COLO829 (cell line): ENCODE measurements around the gene E2F1.
A peak's percentile ranks its signal among the peaks of the same experiment; 100 is the strongest.

Source experiments
- DNase-seq: peaks from one replicate; pipeline ENCODE4 v3.0.0; 2012; ENCODE audit warnings: low spot score

E2F1 gene

GRCh38 chr20:33671573-33672288, 14.5 kb downstream of the E2F1 start:
- no peak for DNase-seq

DNA sequence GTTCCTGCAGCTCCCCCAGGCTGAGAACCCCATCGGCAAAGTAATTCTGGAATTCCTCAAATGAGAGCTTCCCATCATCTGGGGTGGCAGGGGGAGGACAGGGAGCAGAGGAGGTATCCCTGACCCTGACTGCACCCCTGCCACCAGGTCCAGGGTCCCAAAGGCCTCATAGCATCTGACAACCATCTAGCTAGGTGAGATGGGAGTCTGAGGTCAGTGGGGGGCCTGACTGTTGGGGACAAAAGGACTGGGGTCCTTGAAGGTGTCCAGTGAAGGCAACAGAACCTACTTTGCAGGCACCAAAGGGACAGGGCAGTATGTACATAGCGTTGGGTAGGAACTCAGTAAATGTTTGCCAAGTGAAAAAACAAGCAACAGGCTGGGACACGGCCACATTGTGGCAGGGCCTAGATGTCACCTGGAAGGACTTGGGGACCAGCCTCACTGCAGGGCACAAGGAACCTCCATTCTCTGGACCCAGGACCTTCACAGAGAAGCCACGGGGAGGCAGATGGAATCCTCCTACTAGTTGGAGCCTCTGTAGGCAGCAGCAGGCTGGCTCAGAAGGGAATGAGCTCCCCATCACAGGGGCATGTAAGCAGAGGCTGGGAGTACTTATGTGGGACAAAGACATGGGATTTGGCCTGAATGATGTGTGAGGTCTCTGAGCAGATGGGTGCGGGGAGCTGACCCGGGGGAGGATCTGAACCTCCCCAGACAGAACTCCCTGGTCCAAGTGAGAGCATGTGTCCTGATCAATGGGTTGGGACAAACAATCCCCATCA, 15.3 kb downstream of the E2F1 start:
- DNase-seq: no peak

DNA sequence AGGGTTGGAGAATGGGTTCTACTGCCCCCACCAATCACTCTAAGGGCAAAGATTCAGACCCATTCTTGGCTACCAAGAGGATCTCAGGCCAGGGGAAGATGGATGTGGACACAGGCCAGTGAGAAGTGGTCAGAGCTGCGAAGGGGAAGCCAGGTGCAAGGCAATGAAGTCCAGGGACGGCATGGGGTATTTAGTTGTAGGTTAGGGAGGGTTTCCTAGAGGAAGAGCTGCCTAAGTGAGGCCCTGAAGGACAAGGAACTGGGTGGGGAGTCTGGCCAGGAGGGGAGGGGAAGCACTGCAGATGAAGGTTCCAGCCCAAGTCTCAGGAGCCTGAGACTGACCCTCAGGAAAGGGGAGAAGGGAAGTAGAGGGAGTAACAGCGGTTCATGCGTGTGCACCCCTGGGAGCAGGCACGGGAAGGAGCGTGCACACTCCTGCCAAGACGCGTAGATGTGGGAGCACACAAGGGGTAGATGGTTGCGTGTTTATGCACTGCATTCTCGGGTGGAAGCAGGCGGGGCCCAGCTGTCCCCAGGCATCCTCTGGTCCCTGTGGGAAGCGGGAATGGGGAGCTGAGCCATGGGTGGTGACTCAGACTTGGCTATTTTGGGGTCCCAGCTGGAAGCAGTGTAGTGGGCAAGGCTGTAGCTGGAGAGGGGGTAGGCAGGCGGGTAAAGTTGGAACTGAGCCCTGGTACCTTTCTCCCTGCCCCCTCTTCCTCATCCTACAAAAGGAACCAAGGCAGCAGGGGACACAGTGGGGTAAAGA, 16.1 kb downstream of the E2F1 start:
- DNase-seq: no peak

GRCh38 chr20:33669224-33669623, 17.0 kb downstream of the E2F1 start:
- DNase-seq: no peak

GRCh38 chr20:33668466-33669155, 17.6 kb downstream of the E2F1 start:
- no peak for DNase-seq

- DNase-seq: peak; percentile 54
These were observed 18.3 kb downstream of the E2F1 start for GRCh38 chr20:33667676-33668465.

DNA sequence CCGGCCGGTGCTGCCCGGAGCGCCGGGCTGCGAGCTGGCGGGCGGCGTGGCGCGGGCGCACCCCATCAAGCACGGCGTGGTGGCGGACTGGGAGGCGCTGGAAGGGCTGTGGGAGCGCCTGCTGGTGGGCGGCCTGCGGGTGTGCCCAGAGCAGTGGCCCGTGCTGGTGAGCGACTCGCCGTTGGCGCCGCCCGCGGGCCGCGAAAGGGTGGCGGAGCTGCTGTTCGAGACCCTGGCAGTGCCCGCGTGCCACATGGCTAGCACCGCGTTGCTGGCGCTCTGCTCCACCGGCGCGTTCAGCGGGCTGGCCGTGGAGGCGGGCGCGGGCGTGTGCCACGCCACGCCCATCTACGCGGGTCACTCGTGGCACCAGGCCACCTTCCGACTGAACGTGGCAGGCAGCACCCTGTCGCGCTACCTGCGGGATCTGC, 18.9 kb downstream of the E2F1 start:
- DNase-seq: no peak

- peak; percentile 96 for DNase-seq
These were observed 19.6 kb downstream of the E2F1 start, which contains the start of gene ACTL10 for GRCh38 chr20:33666293-33667244. TSS of gene ACTL10 (plus strand) at chr20:33666943. CDS start at chr20:33667498, 555 bp downstream.

DNA sequence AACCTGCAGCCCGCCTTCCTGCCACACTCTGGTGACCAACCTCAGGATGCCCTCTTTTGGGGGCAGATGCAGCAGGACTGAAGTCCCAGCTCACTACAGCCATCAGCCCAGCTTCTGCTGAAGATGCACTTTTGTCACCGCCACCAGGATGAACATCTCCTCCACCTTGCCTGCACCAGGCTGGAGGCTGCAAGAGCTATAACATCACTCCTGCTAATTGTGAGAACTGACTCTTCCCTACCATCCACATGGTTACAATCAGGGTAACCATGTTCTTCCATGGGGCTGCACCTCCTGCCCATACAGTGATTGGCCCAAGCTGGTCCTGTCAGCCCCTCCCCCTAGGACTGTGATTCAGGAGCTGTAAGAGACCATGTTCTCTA, 21.4 kb downstream of the E2F1 start:
- no peak for DNase-seq

GRCh38 chr20:33664085-33664761, 22.0 kb downstream of the E2F1 start:
- DNase-seq: no peak

- DNase-seq: peak; percentile 74
These were observed 22.8 kb downstream of the E2F1 start for GRCh38 chr20:33663161-33664084.

- no peak for DNase-seq
These were observed 24.0 kb downstream of the E2F1 start, which contains the start of gene C20orf144 for GRCh38 chr20:33662172-33662571. TSS of gene C20orf144 (plus strand) at chr20:33662327. CDS start at chr20:33662346, 19 bp downstream.

DNA sequence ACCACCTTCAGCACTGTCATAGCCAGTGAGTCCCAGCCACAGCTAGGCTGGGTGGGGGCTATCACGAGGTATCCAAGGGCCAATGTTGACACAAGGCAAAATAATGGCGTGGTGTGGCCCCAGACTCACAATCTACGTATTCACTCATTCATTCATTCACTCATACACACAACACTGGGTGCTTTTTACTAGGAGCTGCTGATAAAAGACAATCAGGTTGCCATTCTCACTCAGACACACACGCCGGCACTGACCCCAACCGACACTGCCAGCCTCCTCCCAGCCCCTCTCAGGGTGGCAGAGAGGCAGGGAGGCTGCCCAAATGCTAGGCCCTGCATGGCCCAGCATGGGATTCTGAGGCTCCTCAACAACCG, 25.5 kb downstream of the E2F1 start:
- DNase-seq: no peak

GRCh38 chr20:33660035-33660684, 26.0 kb downstream of the E2F1 start:
- no peak for DNase-seq

DNA sequence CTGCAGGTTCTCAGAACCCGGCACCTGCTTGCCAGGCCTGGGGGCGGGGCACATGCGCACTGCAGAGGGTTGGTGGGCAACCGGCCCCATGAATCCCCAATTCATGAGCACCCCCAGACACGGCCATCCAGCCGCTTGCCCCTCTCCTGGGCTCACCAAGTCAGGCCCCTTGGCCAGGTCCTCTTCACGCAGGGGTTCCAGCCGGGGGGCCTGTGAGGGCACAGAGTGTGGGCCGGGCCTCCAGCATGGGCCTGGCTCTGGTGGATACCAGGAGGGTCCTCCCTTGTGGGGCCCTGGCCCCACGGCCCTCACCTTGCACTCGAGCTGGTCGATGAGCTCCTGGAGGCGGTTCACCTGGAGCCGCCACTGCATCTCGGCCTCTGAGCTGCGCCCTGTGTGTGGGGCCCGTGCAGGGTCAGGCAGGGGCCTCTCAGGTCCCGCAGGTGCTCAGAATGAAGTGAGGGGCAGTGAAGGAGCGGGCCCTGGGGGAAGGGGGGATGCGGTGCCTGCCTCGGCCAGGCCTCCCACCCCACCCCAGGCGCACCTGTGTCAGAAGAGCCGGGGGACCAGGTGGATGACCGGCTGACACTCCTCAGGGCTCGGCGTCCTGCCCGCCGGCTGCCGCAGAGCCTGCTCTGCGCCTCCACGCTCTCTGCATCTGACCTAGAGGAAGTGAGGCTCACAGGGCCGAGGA, 26.7 kb downstream of the E2F1 start:
- no peak for DNase-seq

DNA sequence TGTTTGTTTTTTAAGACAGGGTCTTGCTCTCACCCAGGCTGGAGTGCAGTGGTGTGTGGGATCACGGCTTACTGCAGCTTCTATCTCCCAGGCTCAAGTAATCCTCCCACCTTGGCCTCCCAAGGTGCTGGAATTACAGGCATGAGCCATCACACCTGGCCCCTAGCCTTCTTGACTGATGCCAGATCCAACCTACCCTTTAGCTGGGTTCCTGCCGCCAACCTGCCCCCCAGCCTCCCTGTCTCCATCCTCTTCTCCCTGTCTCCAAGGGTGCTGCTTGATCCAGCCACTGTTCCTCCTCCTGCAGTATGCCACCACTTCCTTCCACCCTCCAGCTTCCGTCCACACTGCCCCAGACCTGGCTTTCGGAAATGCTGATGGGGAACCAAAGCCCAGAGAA, 27.3 kb downstream of the E2F1 start:
- DNase-seq: no peak

GRCh38 chr20:33658510-33658909, 27.7 kb downstream of the E2F1 start:
- no peak for DNase-seq
